ENCODE measurements around the gene UGT1A6. TPM values are rescaled to one million over a fixed set of nuclear protein-coding genes. Genes with fewer than 3 reads are reported as not detected.

The UGT1A6 gene
- total and polyA plus RNA-seq, 10 donors = not detected

GRCh38 chr2:233712611-233713261 is 20.0 kb downstream of the UGT1A6 start, which contains the start of gene UGT1A5:
Gene UGT1A5, plus strand, starts transcription at chr2:233712907. Its CDS starts 85 bp downstream, at chr2:233712992.
- H3K4me3 ChIP-seq = no peak within 1 kb of the TSS
- H3K27ac ChIP-seq = no peak within 1 kb of the TSS
- intact Hi-C loops (cut with DNase I; ENCODE audit: low total_unique reads) = no loop called here
- no peak for DNase-seq
- 75 to 84% (median 84%) methylated on average over 14 of the region's 14 CpGs for WGBS, 5 donors
- no peaks in the 10 kb centered on the region for H3K4me1 ChIP-seq
- H3K36me3 ChIP-seq = no peaks in the 10 kb centered on the region
- peaks cover 0 to 32% (median 0%) of the 10 kb centered on the region in 7 donors for H3K27me3 ChIP-seq (replicated peaks in 1 of 7)
- TF ChIP-seq CTCF (IDR thresholded peaks at IDR 0.05 in 8 of 11, conservative IDR thresholded peaks at IDR 0.05 in 3 of 11) (no peak), POLR2A (IDR thresholded peaks at IDR 0.05) (no peak), POLR2AphosphoS5 (IDR thresholded peaks at IDR 0.05) (no peak)
- H3K9me3 ChIP-seq = no peaks in the 10 kb centered on the region

GRCh38 chr2:233713262-233713615 is 20.5 kb downstream of the UGT1A6 start:
- H3K4me1 ChIP-seq = no peaks in the 10 kb centered on the region
- peaks cover 0 to 34% (median 0%) of the 10 kb centered on the region in 7 donors for H3K27me3 ChIP-seq (replicated peaks in 1 of 7)
- no peak for DNase-seq
- 66 to 79% (median 69%) methylated on average over 7 of the region's 7 CpGs for WGBS, 5 donors
- no peak for TF ChIP-seq POLR2A (IDR thresholded peaks at IDR 0.05)
- intact Hi-C loops (cut with DNase I; ENCODE audit: low total_unique reads) = no loop called here
- H3K27ac ChIP-seq = no peak overlapping the region
- no peak overlapping the region for H3K4me3 ChIP-seq
- H3K9me3 ChIP-seq = no peaks in the 10 kb centered on the region
- H3K36me3 ChIP-seq = no peaks in the 10 kb centered on the region

GRCh38 chr2:233714121-233714520 is 21.4 kb downstream of the UGT1A6 start:
- WGBS, 5 donors = 54 to 73% (median 65%) methylated on average over 2 of the region's 2 CpGs
- Histone ChIP-seq H3K27ac (no peak overlapping the region), H3K4me1 (no peaks in the 10 kb centered on the region), H3K27me3 (replicated peaks in 1 of 7) (peaks cover 0 to 30% (median 0%) of the 10 kb centered on the region in 7 donors), H3K9me3 (no peaks in the 10 kb centered on the region), H3K36me3 (no peaks in the 10 kb centered on the region), H3K4me3 (no peak overlapping the region)
- TF ChIP-seq POLR2A (IDR thresholded peaks at IDR 0.05) = no peak
- no peak for TF ChIP-seq CTCF (IDR thresholded peaks at IDR 0.05 in 8 of 11, conservative IDR thresholded peaks at IDR 0.05 in 3 of 11)
- no peak for TF ChIP-seq POLR2AphosphoS5 (IDR thresholded peaks at IDR 0.05)
- no peak for DNase-seq
- intact Hi-C loops (cut with DNase I; ENCODE audit: low total_unique reads) = no loop called here

- 81 to 90% (median 88%) methylated on average over 7 of the region's 7 CpGs for WGBS, 5 donors
- intact Hi-C loops (cut with DNase I; ENCODE audit: low total_unique reads) = no loop called here
- no peak within 1 kb of the TSS for H3K4me3 ChIP-seq
- no peak for TF ChIP-seq POLR2AphosphoS5 (IDR thresholded peaks at IDR 0.05)
- TF ChIP-seq POLR2A (IDR thresholded peaks at IDR 0.05) = no peak
- TF ChIP-seq CTCF (IDR thresholded peaks at IDR 0.05 in 8 of 11, conservative IDR thresholded peaks at IDR 0.05 in 3 of 11) = no peak
- H3K27me3 ChIP-seq (replicated peaks in 1 of 7) = peaks cover 0 to 24% (median 0%) of the 10 kb centered on the region in 7 donors
- H3K36me3 ChIP-seq = no peaks in the 10 kb centered on the region
- no peak for DNase-seq
- H3K4me1 ChIP-seq = no peaks in the 10 kb centered on the region
- H3K27ac ChIP-seq = no peak within 1 kb of the TSS
- no peaks in the 10 kb centered on the region for H3K9me3 ChIP-seq
Measured at GRCh38 chr2:233718552-233718951, 25.9 kb downstream of the UGT1A6 start, which contains the start of gene UGT1A4. Gene UGT1A4, plus strand, starts transcription at chr2:233718736. Its CDS starts 85 bp downstream, at chr2:233718821.

Measured in spleen (tissue), 11 donors.